C1 segment of cervical spinal cord (tissue), 14 donors: ENCODE data around the gene RABGAP1L.
A peak's percentile ranks its signal among the peaks of the same experiment; 100 is the strongest.
"Not testable (repeated sequence)": the region's sequence is repeated elsewhere in the genome, so short reads cannot be mapped to it uniquely, and the experiment has no call there.

ENCODE experiments used
- DNase-seq, 14 donors: peaks; one replicate each; lab custom pipeline; 2025; lab: John Stamatoyannopoulos, UW

Gene RABGAP1L

DNA sequence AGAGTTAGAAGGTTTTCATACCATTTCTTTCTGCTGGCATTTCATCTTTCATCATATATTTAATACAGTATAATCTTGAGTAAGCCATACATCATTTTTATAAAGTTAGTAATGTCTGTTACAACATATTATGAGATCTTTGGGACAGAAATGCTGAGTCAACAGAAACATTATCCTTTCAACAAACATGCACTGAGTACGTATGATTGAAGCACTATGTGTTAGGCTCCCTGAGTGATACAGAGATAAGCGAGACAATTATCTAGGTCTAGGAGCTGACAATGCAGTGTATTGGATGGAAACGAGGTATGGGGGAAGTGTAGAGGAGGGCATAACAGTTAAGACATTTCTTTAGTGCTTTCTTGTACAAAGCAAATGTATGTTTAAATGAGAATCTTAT, 268.7 kb downstream of the RABGAP1L start:
- DNase-seq = no peak

DNA sequence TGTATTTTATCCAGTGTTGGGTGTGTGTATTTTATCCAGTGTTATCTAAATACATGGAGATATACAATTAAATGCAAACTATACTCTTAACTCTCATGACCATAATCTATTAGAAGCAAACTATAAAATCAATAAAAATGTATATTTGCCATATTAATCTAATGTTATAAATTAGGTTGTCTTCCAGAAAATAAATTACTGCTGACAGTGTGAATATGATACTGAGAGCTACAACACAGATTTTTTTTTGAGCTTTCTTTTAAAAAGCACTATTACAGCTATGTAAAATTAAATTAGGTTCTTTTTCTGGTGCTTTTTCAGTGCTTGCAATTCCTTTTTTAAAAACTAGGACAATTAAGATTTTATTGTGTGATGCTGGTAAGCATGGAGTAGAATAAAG, 269.4 kb downstream of the RABGAP1L start:
- no peak for DNase-seq

- no peak for DNase-seq
Measured at GRCh38 chr1:174433451-174433850, 274.1 kb downstream of the RABGAP1L start.

DNA sequence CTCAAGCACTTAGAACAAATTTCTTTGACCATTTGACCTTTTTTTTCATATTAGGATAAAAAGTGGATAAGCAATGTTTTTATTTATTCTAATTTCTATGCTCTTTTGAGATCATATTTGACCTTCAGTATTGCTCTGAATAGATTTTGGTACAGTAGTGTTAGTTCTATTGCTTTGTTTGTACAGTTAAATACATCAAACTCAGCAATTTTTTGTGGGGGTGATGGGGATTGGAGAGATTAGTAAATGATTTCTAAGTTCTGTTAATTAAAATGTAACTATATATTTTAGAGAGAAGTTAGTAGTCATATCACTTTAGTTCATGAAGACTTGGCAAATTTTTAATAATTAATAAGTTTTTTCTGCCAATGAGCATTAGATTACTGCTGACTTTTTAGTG, 286.0 kb downstream of the RABGAP1L start:
- DNase-seq = no peak

DNA sequence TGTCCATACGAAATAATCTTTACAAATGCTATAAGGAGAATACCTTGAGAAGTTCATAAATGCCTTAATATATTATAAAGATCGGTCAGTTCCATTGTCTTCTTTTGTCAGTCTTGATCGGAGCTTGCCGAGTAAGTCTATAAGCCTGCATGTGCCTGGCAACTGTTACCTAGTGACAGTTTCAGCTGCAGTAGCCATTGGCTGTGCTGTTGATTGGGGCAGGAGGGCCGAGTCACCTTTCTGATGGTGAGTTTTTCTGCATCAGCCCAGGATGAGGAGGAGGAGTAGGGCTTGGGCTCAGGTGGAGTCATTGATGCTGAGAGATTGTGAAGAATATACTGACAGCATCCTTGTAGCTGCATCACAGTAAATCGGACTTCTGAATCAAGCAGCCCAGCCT, 286.5 kb downstream of the RABGAP1L start:
- peak in 1 of 14 donors; percentile 49 for DNase-seq

- peak in 4 of 14 donors; percentile 1 to 72 (median 18) for DNase-seq
Measured at GRCh38 chr1:174447866-174448530, 288.7 kb downstream of the RABGAP1L start, which contains the start of gene GPR52. Gene GPR52, plus strand, starts transcription at chr1:174447964. Its CDS starts 148 bp downstream, at chr1:174448112.

GRCh38 chr1:174448531-174448883, 289.2 kb downstream of the RABGAP1L start:
- peak in 1 of 14 donors; percentile 72 for DNase-seq

GRCh38 chr1:174448974-174449373, 289.7 kb downstream of the RABGAP1L start:
- peak in 2 of 14 donors; percentile 2 to 55 for DNase-seq

DNA sequence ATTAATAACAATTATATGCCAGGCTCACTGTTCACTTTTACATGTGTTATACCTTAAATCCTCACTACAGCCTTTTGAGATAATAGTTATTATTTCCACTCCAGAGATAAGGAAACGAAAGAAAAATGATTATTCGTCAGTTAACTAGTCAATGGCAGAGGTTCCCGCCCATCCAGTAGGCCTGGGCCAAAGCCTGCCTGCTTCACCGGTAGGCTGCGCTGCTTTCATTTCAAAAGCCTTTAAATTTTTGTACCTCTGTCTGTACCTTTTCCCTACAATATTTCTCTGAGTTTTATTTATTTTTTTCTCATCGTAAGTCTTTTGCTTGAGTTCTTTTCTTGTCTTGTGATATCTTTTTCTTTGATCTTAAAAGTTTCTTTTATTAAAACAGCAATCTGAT, 292.1 kb downstream of the RABGAP1L start:
- no peak for DNase-seq

DNA sequence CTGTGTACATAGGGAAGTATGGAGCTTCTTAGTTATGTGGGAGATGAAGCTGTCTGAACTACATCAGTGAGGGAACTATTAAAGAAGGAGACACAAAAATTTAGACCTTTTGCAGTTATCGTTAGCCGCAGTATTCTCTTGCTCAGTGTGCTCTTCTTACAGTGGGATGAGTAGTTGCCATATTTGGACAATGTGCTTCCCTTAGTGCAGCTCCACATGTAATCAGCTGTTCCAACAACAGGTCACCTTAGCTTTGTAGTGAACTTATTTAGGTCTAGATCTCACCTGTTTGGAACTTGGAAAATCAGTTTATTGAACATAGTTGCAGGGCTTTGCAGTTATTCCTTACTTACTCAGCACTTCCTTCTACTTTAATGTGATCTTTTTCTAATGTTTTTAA, 306.5 kb downstream of the RABGAP1L start:
- DNase-seq = no peak

DNA sequence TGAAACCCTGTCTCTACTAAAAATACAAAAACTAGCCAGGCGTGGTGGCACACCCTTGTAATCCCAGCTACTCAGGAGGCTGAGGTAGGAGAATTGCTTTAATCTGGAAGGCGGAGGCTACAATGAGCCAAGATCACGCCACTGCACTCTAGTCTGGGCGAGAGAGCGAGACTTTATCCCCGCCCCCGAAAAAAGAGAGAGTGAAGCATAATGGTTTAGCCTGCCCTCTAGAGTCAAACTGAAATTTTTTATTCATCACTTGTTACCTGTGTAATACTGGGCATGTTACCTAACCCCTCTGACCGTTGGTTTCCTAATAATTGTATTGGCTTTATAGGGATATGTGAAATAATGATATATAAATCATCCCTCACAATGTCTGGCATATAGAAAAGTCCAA, 307.3 kb downstream of the RABGAP1L start:
- no peak for DNase-seq

DNA sequence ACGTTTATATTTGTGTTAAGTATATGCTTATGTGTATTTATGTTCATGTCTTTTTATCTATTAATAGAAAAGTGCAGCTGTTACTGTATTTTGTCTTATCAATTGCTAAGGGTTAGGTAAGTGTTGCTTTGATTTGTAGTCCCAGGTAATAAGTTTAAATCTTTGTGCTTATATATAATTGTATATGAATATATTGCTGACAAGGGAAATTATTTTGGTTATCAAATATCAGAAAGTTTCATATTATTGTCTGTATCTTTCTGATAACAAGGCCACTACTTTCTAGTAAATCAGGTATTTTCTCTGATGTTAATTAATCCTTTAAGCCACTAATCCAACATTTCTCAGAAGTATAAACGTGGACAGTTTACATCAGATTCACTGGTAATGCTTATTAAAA, 309.7 kb downstream of the RABGAP1L start:
- DNase-seq = no peak

DNA sequence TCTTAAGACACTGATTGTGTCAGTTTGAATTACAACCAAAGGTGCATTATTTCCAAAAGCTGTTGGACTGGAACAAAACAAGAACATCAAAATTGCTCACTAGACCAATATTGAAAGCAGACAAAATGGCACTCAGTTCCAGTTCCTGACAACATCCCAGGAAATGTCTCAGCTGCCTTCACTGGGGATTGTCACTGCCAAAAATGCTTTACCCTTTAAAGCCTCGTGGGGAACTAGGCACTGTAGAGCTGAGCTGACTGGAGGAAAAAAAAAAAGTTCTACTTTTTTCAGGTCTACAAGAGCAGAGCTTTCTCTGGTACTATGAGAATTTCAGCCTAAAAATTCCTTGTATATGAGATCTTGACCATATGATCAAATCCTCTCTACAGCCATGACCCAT, 310.4 kb downstream of the RABGAP1L start:
- DNase-seq = no peak

GRCh38 chr1:174479281-174479680, 320.0 kb downstream of the RABGAP1L start:
- no peak for DNase-seq

GRCh38 chr1:174480324-174480723, 321.0 kb downstream of the RABGAP1L start:
- DNase-seq = no peak

DNA sequence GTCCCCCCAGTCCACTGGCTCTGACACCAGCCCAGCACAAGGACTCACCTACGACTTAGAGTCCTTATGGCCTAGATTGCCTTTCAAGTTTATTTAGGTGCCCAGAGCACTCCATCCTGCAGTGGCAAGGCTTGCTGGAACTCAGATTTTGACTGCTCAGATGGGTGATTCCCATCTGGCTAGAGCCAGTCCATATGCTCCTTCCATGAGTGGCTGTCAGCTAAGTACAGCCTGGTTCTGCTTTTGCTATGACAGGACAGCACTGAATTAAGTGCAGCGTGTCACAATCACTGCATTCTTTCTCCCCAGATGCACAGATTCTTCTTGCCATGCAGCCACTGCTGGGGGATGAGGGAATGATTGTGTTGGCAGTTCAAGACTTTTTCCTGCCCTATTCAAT, 332.3 kb downstream of the RABGAP1L start:
- DNase-seq = peak in 1 of 14 donors; percentile 14

- peak in 1 of 14 donors; percentile 22 for DNase-seq
Measured at GRCh38 chr1:174497478-174497877, 338.2 kb downstream of the RABGAP1L start.

GRCh38 chr1:174516755-174517154, 357.4 kb downstream of the RABGAP1L start:
- DNase-seq = not testable (repeated sequence)

GRCh38 chr1:174519844-174520243, 360.5 kb downstream of the RABGAP1L start:
- peak in 2 of 14 donors; percentile 8 to 95 for DNase-seq

DNA sequence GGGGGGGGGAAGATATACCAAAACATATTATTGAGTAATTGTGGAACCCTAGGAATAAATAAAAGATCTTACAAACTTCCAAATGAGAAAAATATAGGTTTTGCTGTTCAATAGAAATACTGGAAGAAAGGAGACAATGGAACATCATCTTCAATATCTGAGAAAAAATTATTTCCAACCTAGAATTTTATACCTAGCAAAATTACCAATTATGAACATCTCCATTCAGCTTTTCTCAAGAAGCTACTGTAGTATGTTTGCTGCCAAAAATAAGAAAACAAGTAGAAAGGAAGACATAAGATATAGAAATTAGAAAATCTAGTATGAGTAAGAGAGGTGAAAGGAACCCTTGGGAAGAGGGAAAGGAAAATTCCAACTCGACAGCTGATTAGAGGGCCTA, 372.4 kb downstream of the RABGAP1L start:
- DNase-seq = no peak

DNA sequence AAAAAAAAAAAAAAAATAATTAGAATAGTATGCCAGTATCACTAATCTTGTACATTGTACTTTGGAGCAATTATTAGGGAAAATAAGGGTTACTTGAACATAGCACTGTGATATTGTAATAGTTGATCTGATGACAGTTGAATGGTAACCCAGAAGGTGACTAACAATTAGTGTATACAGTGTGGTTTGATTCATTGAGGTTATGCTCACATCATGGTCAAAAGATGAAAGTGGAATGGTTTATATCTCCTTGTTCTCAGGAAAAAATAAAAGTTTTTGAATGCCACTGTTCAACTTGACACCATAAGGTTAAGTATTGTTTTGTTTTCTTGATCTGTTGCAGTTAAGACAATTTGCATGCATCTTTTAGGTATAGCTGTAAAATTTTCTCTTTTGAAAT, 375.5 kb downstream of the RABGAP1L start:
- no peak for DNase-seq

GRCh38 chr1:174535207-174535606, 375.9 kb downstream of the RABGAP1L start:
- DNase-seq = no peak

GRCh38 chr1:174543421-174543820, 384.1 kb downstream of the RABGAP1L start:
- not testable (repeated sequence) for DNase-seq

GRCh38 chr1:174550296-174550695, 391.0 kb downstream of the RABGAP1L start:
- DNase-seq = no peak
